Stimulated activated CD4-positive, alpha-beta T cell treated with anti-CD3 and anti-CD28 coated beads, Interleukin-4, amount 100 ng/mL, for 1 hour (primary cell): ENCODE results near the gene TMEM214.

Experiments
- DNase-seq: peaks from one replicate; pipeline ENCODE4 v3.0.0-alpha.2; 2020

TMEM214 gene

GRCh38 chr2:27040282-27040681 lies 7.5 kb downstream of the TMEM214 start:
- DNase-seq: no peak

- DNase-seq: no peak
Observed at GRCh38 chr2:27041752-27042151, 9.0 kb downstream of the TMEM214 start.

- no peak for DNase-seq
Observed at GRCh38 chr2:27042159-27042661, 9.4 kb downstream of the TMEM214 start.

GRCh38 chr2:27042985-27043634 lies 10.3 kb downstream of the TMEM214 start:
- DNase-seq: no peak

GRCh38 chr2:27049422-27050280 lies 16.9 kb downstream of the TMEM214 start:
- DNase-seq: peak; percentile 76

GRCh38 chr2:27050281-27050995 lies 17.7 kb downstream of the TMEM214 start:
- DNase-seq: peak; percentile 88

- DNase-seq: peak; percentile 93
Observed at GRCh38 chr2:27050996-27051901, 18.5 kb downstream of the TMEM214 start, which contains the start of gene AGBL5. TSS of gene AGBL5 (plus strand) at chr2:27051668. CDS start at chr2:27052959, 1,291 bp downstream.

GRCh38 chr2:27051902-27052645 lies 19.3 kb downstream of the TMEM214 start:
- DNase-seq: no peak

- DNase-seq: no peak
Observed at GRCh38 chr2:27053321-27053720, 20.6 kb downstream of the TMEM214 start.

GRCh38 chr2:27053776-27054175 lies 21.0 kb downstream of the TMEM214 start:
- no peak for DNase-seq

- DNase-seq: no peak
Observed at GRCh38 chr2:27054721-27055120, 22.0 kb downstream of the TMEM214 start.

GRCh38 chr2:27057184-27057583 lies 24.4 kb downstream of the TMEM214 start:
- DNase-seq: no peak

- DNase-seq: no peak
Observed at GRCh38 chr2:27058210-27058609, 25.4 kb downstream of the TMEM214 start.

GRCh38 chr2:27059141-27059820 lies 26.5 kb downstream of the TMEM214 start:
- no peak for DNase-seq

GRCh38 chr2:27060323-27060722 lies 27.6 kb downstream of the TMEM214 start:
- DNase-seq: no peak

GRCh38 chr2:27065128-27065527 lies 32.4 kb downstream of the TMEM214 start:
- no peak for DNase-seq

GRCh38 chr2:27067385-27067784 lies 34.6 kb downstream of the TMEM214 start:
- no peak for DNase-seq

GRCh38 chr2:27069436-27069835 lies 36.7 kb downstream of the TMEM214 start:
- no peak for DNase-seq

GRCh38 chr2:27069961-27070618 lies 37.3 kb downstream of the TMEM214 start:
- no peak for DNase-seq

- no peak for DNase-seq
Observed at GRCh38 chr2:27070653-27071276, 38.0 kb downstream of the TMEM214 start.
